IMR-90 (cell line): ENCODE results near the gene PPP1CA.

Experiments used
- BHLHE40 ChIP-seq: fragments of 150-350 bp; IDR thresholded peaks from 2 replicates; pipeline ENCODE4 v1.6.1; 2016; ENCODE audit warnings: mild to moderate bottlenecking, low read depth, low read length
- CEBPB ChIP-seq: IDR thresholded peaks from 2 replicates; pipeline ENCODE4 v1.6.1; 2012; ENCODE audit warnings: low read depth, low read length, improper control_type of control experiment
- CHD1 ChIP-seq: IDR thresholded peaks from 2 replicates; pipeline ENCODE4 v1.6.1; 2012; ENCODE audit warnings: low read depth, low read length, improper control_type of control experiment
- FOS ChIP-seq: fragments of 150-350 bp; IDR thresholded peaks from 2 replicates; pipeline ENCODE4 v1.6.1; 2016; ENCODE audit warnings: low read depth, low read length
- MAFK ChIP-seq: IDR thresholded peaks from 2 replicates; pipeline ENCODE4 v1.6.1; 2012; ENCODE audit warnings: low read depth, low read length, improper control_type of control experiment
- MXI1 ChIP-seq: IDR thresholded peaks from 2 replicates; pipeline ENCODE4 v1.6.1; 2012; ENCODE audit warnings: low read depth, mild to moderate bottlenecking, low read length, moderate library complexity, borderline replicate concordance
- POLR2A ChIP-seq: IDR thresholded peaks from 2 replicates; pipeline ENCODE4 v1.6.1; 2012; ENCODE audit warnings: mild to moderate bottlenecking, low read depth, low read length
- RAD21 ChIP-seq: IDR thresholded peaks from 2 replicates; pipeline ENCODE4 v1.6.1; 2012; ENCODE audit warnings: low read length, improper control_type of control experiment
- RCOR1 ChIP-seq: IDR thresholded peaks from 2 replicates; pipeline ENCODE4 v1.6.1; 2012; ENCODE audit warnings: mild to moderate bottlenecking, low read length, improper control_type of control experiment; ENCODE audit not compliant: insufficient replicate concordance
- RFX5 ChIP-seq: IDR thresholded peaks from 2 replicates; pipeline ENCODE4 v1.8.0; 2012; ENCODE audit warnings: low read depth, mild to moderate bottlenecking, low read length, moderate library complexity
- TF ChIP-seq, protein P1 (sequence below): conservative IDR thresholded peaks from 2 replicates; pipeline ENCODE4 v1.5.1; 2012; ENCODE audit warnings: mild to moderate bottlenecking, low read depth, low read length, improper control_type of control experiment

DNA sequence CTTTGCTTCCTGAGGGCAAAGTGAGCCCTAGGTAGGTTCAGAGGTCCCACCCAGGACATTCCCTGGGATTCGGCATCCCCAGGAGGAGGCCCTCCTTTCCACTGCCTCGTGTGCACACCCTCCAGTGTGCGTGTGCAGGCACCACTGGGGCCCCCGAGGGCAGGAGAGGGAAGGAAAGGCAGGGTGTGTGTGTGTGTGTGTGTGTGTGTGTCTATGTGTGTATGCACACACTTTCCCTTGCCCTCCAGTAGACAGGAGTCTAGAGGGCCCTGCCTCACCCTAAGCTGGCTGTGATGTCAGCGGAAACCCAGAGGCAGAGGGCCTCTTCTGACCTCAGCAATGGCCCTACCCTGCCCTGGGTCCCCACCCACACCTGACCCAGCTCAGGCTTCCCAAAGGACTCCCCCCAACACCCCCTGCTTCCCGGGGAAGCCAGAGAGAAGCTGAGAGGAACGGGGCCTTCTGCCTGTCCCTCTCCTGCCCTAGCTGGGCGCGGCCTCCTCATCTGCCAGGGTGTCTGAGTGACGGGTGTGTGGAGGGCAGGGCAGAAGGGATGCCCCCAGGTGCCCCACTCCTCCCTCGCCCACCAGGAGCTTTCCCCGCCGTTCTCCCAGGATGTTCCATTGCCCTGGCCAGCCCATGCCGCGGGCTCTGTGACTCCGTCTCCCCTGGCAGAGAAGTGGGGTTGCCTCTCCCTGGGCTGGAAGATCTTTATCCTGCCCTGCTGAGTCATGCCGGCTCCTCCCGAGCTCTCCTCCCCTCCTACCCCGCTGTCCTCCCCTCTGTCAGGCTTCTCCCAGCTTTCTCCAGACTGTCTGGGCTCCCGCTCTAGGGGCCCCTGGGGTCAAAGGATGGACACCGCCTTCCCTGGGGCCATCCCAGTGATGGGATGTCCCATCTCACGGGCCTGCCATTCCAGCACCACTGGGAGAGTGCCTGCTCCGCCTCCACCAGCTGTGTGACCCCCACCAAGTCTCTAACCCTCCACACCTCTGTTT is 22.3 kb downstream of the PPP1CA start:
- TF ChIP-seq MXI1, result no peak
- TF ChIP-seq, protein P1, sequence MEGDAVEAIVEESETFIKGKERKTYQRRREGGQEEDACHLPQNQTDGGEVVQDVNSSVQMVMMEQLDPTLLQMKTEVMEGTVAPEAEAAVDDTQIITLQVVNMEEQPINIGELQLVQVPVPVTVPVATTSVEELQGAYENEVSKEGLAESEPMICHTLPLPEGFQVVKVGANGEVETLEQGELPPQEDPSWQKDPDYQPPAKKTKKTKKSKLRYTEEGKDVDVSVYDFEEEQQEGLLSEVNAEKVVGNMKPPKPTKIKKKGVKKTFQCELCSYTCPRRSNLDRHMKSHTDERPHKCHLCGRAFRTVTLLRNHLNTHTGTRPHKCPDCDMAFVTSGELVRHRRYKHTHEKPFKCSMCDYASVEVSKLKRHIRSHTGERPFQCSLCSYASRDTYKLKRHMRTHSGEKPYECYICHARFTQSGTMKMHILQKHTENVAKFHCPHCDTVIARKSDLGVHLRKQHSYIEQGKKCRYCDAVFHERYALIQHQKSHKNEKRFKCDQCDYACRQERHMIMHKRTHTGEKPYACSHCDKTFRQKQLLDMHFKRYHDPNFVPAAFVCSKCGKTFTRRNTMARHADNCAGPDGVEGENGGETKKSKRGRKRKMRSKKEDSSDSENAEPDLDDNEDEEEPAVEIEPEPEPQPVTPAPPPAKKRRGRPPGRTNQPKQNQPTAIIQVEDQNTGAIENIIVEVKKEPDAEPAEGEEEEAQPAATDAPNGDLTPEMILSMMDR, result no peak
- TF ChIP-seq RAD21, result no peak
- TF ChIP-seq CHD1, result no peak
- no peak for TF ChIP-seq POLR2A
- TF ChIP-seq MAFK, result no peak
- no peak for TF ChIP-seq CEBPB
- TF ChIP-seq FOS, result no peak
- no peak for TF ChIP-seq RCOR1
- no peak for TF ChIP-seq BHLHE40
- TF ChIP-seq RFX5, result no peak
